ENCODE data around the gene GNAO1.

GNAO1 gene

GRCh38 chr16:56163089-56163488, 28.2 kb upstream of the GNAO1 start:
- Histone ChIP-seq H3K9me3 (no peaks in the 10 kb centered on the region), H3K27ac (no peak overlapping the region), H3K4me3 (ENCODE audit: low read depth in 1 of 2, low read length in 1 of 2) (no peak overlapping the region), H3K4me1 (ENCODE audit: control insufficient read depth in 1 of 2, insufficient read depth in 1 of 2, low read depth in 1 of 2, low read length in 1 of 2) (no peaks in the 10 kb centered on the region), H3K27me3 (peaks cover 5% of the 10 kb centered on the region), H3K36me3 (no peaks in the 10 kb centered on the region)
- TF ChIP-seq, protein P1, sequence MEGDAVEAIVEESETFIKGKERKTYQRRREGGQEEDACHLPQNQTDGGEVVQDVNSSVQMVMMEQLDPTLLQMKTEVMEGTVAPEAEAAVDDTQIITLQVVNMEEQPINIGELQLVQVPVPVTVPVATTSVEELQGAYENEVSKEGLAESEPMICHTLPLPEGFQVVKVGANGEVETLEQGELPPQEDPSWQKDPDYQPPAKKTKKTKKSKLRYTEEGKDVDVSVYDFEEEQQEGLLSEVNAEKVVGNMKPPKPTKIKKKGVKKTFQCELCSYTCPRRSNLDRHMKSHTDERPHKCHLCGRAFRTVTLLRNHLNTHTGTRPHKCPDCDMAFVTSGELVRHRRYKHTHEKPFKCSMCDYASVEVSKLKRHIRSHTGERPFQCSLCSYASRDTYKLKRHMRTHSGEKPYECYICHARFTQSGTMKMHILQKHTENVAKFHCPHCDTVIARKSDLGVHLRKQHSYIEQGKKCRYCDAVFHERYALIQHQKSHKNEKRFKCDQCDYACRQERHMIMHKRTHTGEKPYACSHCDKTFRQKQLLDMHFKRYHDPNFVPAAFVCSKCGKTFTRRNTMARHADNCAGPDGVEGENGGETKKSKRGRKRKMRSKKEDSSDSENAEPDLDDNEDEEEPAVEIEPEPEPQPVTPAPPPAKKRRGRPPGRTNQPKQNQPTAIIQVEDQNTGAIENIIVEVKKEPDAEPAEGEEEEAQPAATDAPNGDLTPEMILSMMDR (IDR thresholded peaks at IDR 0.05) = no peak

GRCh38 chr16:56163938-56164337, 27.4 kb upstream of the GNAO1 start:
- no peaks in the 10 kb centered on the region for H3K4me1 ChIP-seq (ENCODE audit: control insufficient read depth in 1 of 2, insufficient read depth in 1 of 2, low read depth in 1 of 2, low read length in 1 of 2)
- no peaks in the 10 kb centered on the region for H3K9me3 ChIP-seq
- TF ChIP-seq, protein P1 (IDR thresholded peaks at IDR 0.05) = no peak
- H3K27ac ChIP-seq = no peak overlapping the region
- H3K4me3 ChIP-seq (ENCODE audit: low read depth in 1 of 2, low read length in 1 of 2) = no peak overlapping the region
- H3K36me3 ChIP-seq = no peaks in the 10 kb centered on the region
- peaks cover 5% of the 10 kb centered on the region for H3K27me3 ChIP-seq

DNA sequence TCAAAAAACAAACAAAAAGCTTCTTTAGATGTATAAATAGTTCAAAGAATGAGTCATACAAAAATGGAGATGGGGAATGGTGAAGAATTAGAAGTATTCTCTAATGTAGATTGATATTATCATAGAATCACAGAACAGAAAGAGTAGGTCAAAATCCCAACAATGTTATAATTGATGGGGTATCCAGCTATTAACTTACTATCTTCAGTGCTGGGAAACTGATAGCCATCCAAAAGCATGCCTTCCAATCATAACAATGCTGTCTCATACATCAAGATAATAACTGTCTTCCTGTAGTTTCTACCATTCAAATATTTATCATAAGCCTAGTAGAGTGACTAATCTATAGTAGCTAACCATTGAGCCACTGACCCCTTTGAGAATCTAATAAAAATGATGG, 26.7 kb upstream of the GNAO1 start:
- Histone ChIP-seq H3K9me3 (no peaks in the 10 kb centered on the region), H3K4me3 (ENCODE audit: low read depth in 1 of 2, low read length in 1 of 2) (no peak overlapping the region), H3K27me3 (peaks cover 5% of the 10 kb centered on the region), H3K27ac (no peak overlapping the region), H3K36me3 (no peaks in the 10 kb centered on the region), H3K4me1 (ENCODE audit: control insufficient read depth in 1 of 2, insufficient read depth in 1 of 2, low read depth in 1 of 2, low read length in 1 of 2) (no peaks in the 10 kb centered on the region)
- TF ChIP-seq, protein P1 (IDR thresholded peaks at IDR 0.05) = no peak

- Histone ChIP-seq H3K4me1 (ENCODE audit: control insufficient read depth in 1 of 2, insufficient read depth in 1 of 2, low read depth in 1 of 2, low read length in 1 of 2) (no peaks in the 10 kb centered on the region), H3K36me3 (no peaks in the 10 kb centered on the region), H3K9me3 (no peaks in the 10 kb centered on the region), H3K27me3 (no peaks in the 10 kb centered on the region), H3K4me3 (ENCODE audit: low read depth in 1 of 2, low read length in 1 of 2) (no peak overlapping the region), H3K27ac (no peak overlapping the region)
- TF ChIP-seq, protein P1 (IDR thresholded peaks at IDR 0.05) = no peak
These were observed 16.9 kb upstream of the GNAO1 start for GRCh38 chr16:56174411-56174810.

DNA sequence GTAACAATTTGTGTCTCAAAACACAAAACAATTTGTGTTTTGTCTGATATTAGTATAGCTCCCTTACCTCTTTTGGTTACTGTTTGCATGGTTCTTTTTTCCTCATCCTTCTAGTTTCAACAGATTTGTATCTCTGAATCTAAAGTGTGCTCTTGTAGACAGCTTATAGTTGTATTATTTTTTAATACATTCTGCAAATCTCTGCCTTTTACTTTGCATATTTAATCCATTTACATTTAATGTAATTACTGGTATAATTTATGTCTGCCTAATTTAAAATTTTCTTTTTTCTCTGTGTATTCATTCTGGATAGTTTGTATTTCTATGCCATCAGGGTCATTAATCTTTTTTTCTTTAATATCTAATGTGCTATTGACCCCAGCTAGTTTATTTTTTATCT, 9.9 kb upstream of the GNAO1 start:
- no peaks in the 10 kb centered on the region for H3K9me3 ChIP-seq
- H3K4me3 ChIP-seq (ENCODE audit: low read depth in 1 of 2, low read length in 1 of 2) = no peak overlapping the region
- TF ChIP-seq, protein P1 (IDR thresholded peaks at IDR 0.05) = no peak
- no peaks in the 10 kb centered on the region for H3K4me1 ChIP-seq (ENCODE audit: control insufficient read depth in 1 of 2, insufficient read depth in 1 of 2, low read depth in 1 of 2, low read length in 1 of 2)
- H3K36me3 ChIP-seq = no peaks in the 10 kb centered on the region
- H3K27me3 ChIP-seq = peaks cover 27% of the 10 kb centered on the region
- H3K27ac ChIP-seq = no peak overlapping the region

DNA sequence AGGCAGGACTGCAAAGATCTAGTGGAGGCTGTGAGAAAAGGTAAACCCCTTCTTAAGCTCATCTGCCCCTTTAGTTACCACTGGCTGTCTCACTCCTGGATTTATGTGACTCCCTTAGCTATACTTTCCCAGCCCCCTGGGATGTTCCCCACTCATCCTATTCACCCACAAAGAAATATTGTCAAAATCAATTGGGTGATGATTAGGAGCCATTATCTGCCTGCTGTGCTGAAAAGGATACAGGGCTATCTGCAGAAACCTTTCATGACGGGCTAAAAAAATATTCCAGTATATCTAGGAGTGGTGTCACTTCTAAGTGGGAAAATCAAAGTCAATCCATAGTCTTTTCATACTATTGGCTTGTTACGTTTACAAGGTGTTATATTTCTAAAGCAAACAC, 8.0 kb upstream of the GNAO1 start:
- Histone ChIP-seq H3K27me3 (peaks cover 45% of the 10 kb centered on the region), H3K9me3 (no peaks in the 10 kb centered on the region), H3K4me3 (ENCODE audit: low read depth in 1 of 2, low read length in 1 of 2) (no peak overlapping the region), H3K36me3 (no peaks in the 10 kb centered on the region), H3K27ac (no peak overlapping the region), H3K4me1 (ENCODE audit: control insufficient read depth in 1 of 2, insufficient read depth in 1 of 2, low read depth in 1 of 2, low read length in 1 of 2) (no peaks in the 10 kb centered on the region)
- TF ChIP-seq, protein P1 (IDR thresholded peaks at IDR 0.05) = no peak

Data from neutrophil (primary cell).